ENCODE results near the gene HAGH. TPM values are rescaled to one million over a fixed set of nuclear protein-coding genes. Genes with fewer than 3 reads are reported as not detected.

HAGH gene
- total and polyA plus RNA-seq, 9 of the 15 experiments (the other 6 are each of a cell fraction or from before 2014, with no cell fraction given) = 0.46 to 35.1 (median 16.8) TPM

- TF ChIP-seq GTF2E2 (tag; IDR thresholded peaks at IDR 0.05) = peak; percentile 69; the same call in 1 of the 2 replicates
- TF ChIP-seq CXXC5 (CRISPR knock-in tag; IDR thresholded peaks at IDR 0.05) = peak; percentile 96
- peak; percentile 90 for TF ChIP-seq E2F8 (IDR thresholded peaks at IDR 0.05; ENCODE audit: low read depth, partially characterized antibody)
- no peak for TF ChIP-seq TCF15 (CRISPR knock-in tag; IDR thresholded peaks at IDR 0.05)
- TF ChIP-seq ATF3 (IDR thresholded peaks at IDR 0.05) = no peak
- TF ChIP-seq ATF3 (CRISPR knock-in tag; conservative IDR thresholded peaks at IDR 0.05) = peak; percentile 28
- no peak for TF ChIP-seq PTRF (tag; IDR thresholded peaks at IDR 0.05)
- TF ChIP-seq SFPQ (IDR thresholded peaks at IDR 0.05; ENCODE audit: low read depth, low read length) = no peak
- peak; percentile 82 for TF ChIP-seq HCFC1 (IDR thresholded peaks at IDR 0.05; ENCODE audit: low read depth, low read length)
- TF ChIP-seq REST (IDR thresholded peaks at IDR 0.05; ENCODE audit: borderline replicate concordance) = peak; percentile 61
- TF ChIP-seq REST (CRISPR knock-in tag; IDR thresholded peaks at IDR 0.05; ENCODE audit: low read depth) = no peak
- no peak for TF ChIP-seq ARID2 (IDR thresholded peaks at IDR 0.05)
- peak; percentile 84 for TF ChIP-seq CTBP1 (IDR thresholded peaks at IDR 0.05; ENCODE audit: borderline replicate concordance)
These were observed 53.5 kb downstream of the HAGH start, which contains the start of gene MRPS34 (continued) for GRCh38 chr16:1772908-1773702.

All from K562 (cell line).